Prostate gland (tissue), 2 donors: Measurements from ENCODE around the gene PLOD2. TPM values are rescaled to one million over a fixed set of nuclear protein-coding genes. Genes with fewer than 3 reads are reported as not detected.

ENCODE experiments used
- DNase-seq: peaks from one replicate; pipeline ENCODE4 v3.0.0-alpha.2; 2019; ENCODE audit warnings: low spot score
- H3K27ac ChIP-seq, 2 donors: fragments of 200-600 bp; sonication (generic); 2 replicates each; pipeline ENCODE4 v1.5.1; 2017 to 2019
- H3K27me3 ChIP-seq: fragments of 200-600 bp; sonication (generic); replicated peaks from 2 replicates; pipeline ENCODE4 v1.5.1; 2019; ENCODE audit not compliant: insufficient read depth
- H3K36me3 ChIP-seq, 2 donors: fragments of 200-600 bp; sonication (generic); 1 replicate in 1 of 2; 2 replicates in 1 of 2; pipeline versions ENCODE4 v1.5.1 to v1.8.1; 2017 to 2019
- H3K4me1 ChIP-seq: fragments of 200-600 bp; sonication (generic); replicated peaks from 2 replicates; pipeline ENCODE4 v1.5.1; 2019
- H3K4me3 ChIP-seq, 2 donors: fragments of 200-600 bp; sonication (generic); 2 replicates each; pipeline ENCODE4 v1.5.1; 2017 to 2019
- H3K9me3 ChIP-seq: fragments of 200-600 bp; sonication (generic); 2 replicates; pipeline ENCODE4 v1.5.1; 2017
- POLR2A ChIP-seq: fragments of 450-650 bp; IDR thresholded peaks from one replicate; pipeline ENCODE4 v1.6.1; 2016; ENCODE audit warnings: antibody characterized with exemption, mild to moderate bottlenecking
- POLR2AphosphoS5 ChIP-seq: sonication (generic); formaldehyde crosslinking; IDR thresholded peaks from one replicate; pipeline ENCODE4 v1.6.1; 2017; ENCODE audit warnings: antibody characterized with exemption
- WGBS: methylation state at CpG from one replicate; pipeline ENCODE4 v1.1.5; 2018; 5-methylcytosine and 5-hydroxymethylcytosine counted together
- intact Hi-C: fragments of 100-400 bp; cut with DNase I; formaldehyde crosslinking; loops from one replicate; pipeline ENCODE4 v1.14.2; 2022
- total RNA-seq, 2 donors: library from RNA; depleted of rRNA; stranded (reverse); fragments of >200 nt; gene quantifications; one replicate each; pipeline ENCODE4 v1.1.0, GENCODE V29; 2016
- TF ChIP-seq, protein P1 (sequence below), 4 experiments: fragments of 200-600 bp in 2 of 4; fragments of 450-650 bp in 2 of 4; sonication (generic) in 2 of 4; IDR thresholded peaks; 1 replicate in 3 of 4; 2 replicates in 1 of 4; pipeline ENCODE4 v1.5.1; 2016 to 2019; ENCODE audit warnings: antibody characterized with exemption in 4 of 4, mild to moderate bottlenecking in 2 of 4, moderate library complexity in 2 of 4

Gene PLOD2
- total RNA-seq, 2 donors from 2014 or later, result 10.7 to 14.6 TPM

DNA sequence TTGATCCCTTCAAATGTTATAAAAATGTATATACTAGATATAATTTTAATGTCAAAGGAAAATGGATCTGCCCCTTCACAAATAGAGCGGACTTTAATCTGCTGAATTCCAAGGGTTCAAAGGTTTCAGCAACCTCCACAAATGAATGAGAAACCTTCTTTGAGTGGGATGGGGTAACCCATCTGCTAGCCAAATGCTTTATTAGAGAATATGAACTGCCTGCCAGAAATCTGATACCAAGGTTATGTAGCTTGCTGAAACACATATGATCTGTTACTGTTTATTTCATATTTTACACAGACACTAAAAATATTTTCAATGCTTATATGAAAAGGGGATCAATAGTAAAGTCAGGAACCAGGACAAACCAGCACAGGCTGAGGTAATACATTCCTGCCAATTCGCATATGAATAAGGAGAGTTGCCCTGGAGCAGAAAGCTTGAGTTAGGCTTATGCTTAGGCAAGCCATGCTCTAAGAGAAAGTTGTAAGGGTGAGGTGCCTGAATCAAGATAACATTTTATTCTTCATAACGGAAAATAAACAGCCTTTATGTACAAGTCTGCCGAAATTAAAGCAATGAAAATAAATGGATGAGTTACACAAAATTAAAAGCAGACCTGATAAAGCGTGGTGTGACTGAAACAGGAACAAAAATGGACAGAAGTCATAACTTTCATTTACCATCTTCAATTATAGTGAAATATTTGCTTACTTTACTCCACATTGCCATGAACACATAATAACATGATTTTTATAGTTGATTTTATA, 26.5 kb downstream of the PLOD2 start:
- no peaks in the 10 kb centered on the region for H3K9me3 ChIP-seq
- intact Hi-C loops, result no loop called here
- H3K4me1 ChIP-seq, result no peaks in the 10 kb centered on the region
- H3K27me3 ChIP-seq, result no peaks in the 10 kb centered on the region
- no peak for TF ChIP-seq POLR2AphosphoS5
- no peak for TF ChIP-seq POLR2A
- TF ChIP-seq, protein P1, sequence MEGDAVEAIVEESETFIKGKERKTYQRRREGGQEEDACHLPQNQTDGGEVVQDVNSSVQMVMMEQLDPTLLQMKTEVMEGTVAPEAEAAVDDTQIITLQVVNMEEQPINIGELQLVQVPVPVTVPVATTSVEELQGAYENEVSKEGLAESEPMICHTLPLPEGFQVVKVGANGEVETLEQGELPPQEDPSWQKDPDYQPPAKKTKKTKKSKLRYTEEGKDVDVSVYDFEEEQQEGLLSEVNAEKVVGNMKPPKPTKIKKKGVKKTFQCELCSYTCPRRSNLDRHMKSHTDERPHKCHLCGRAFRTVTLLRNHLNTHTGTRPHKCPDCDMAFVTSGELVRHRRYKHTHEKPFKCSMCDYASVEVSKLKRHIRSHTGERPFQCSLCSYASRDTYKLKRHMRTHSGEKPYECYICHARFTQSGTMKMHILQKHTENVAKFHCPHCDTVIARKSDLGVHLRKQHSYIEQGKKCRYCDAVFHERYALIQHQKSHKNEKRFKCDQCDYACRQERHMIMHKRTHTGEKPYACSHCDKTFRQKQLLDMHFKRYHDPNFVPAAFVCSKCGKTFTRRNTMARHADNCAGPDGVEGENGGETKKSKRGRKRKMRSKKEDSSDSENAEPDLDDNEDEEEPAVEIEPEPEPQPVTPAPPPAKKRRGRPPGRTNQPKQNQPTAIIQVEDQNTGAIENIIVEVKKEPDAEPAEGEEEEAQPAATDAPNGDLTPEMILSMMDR (IDR thresholded peaks at IDR 0.05), result no peak
- no peaks in the 10 kb centered on the region for H3K36me3 ChIP-seq
- H3K27ac ChIP-seq, result no peak overlapping the region
- WGBS, result 46% methylated on average over 5 of the region's 5 CpGs
- DNase-seq, result no peak
- no peak overlapping the region for H3K4me3 ChIP-seq

DNA sequence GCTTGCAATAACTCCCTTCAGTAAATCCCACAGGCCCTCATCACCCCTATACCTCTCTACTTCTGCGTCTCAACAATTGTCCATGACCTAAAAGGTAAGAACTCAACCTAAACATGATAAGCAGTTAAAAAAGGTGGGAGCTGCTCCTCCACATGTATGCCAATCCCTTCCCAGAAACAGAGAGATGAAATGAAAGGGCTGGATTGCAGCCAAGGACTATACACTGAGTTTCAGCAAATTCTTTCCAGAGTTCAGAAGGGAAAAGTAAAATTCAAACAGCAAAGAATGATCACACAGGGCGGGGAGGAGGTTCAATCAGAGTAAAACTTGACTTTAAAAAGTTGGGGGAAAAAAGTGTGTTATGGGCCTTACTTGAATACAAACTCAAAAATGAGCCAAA, 27.5 kb downstream of the PLOD2 start:
- no peak for TF ChIP-seq POLR2A
- H3K27ac ChIP-seq, result no peak overlapping the region
- H3K4me1 ChIP-seq, result no peaks in the 10 kb centered on the region
- WGBS, result 90% methylated on average over 2 of the region's 2 CpGs
- intact Hi-C loops, result no loop called here
- DNase-seq, result no peak
- no peaks in the 10 kb centered on the region for H3K9me3 ChIP-seq
- no peaks in the 10 kb centered on the region for H3K36me3 ChIP-seq
- no peaks in the 10 kb centered on the region for H3K27me3 ChIP-seq
- H3K4me3 ChIP-seq, result no peak overlapping the region

DNA sequence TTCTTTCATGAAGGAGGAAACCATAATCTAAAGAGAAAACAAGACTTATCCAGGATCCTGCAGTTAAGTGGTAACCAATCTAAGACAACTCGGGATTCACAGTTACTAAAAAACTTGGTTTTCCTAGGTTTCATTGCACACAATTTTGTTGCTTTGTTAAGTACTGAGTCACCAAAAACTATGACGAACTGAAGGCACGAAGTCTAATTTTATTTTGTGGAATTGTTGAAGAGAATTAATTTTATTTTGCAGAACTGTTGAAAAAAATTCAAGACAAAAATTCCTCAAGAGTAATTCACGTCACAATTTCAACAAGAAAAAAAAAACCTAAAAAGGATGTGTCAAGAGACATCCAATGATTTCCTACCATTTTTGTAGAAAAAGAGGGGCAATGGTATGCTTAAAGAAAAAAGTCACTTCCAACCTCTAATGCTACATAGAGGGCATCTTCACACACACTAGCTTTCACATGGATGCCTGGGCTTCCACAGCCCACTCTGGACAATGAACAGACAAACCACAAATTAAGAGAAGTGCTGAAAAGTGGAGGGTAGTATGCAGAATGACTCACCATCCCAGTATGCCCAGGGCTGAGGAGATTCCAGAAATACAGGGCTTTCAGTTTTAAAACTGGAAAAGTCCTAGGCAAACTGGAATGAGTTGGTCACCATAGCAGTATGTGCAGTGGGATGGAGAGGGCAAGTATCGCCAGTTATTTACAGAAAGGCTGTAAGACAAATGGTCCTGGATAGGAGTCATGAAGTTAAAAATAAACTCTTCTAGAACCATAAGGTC, 29.2 kb downstream of the PLOD2 start:
- Histone ChIP-seq H3K36me3 (no peaks in the 10 kb centered on the region), H3K4me1 (no peaks in the 10 kb centered on the region), H3K9me3 (no peaks in the 10 kb centered on the region), H3K27me3 (no peaks in the 10 kb centered on the region), H3K27ac (no peak overlapping the region), H3K4me3 (no peak overlapping the region)
- intact Hi-C loops, result no loop called here
- WGBS, result 84% methylated on average over 5 of the region's 5 CpGs
- DNase-seq, result no peak
- TF ChIP-seq POLR2A (no peak), POLR2AphosphoS5 (no peak)
- TF ChIP-seq, protein P1 (IDR thresholded peaks at IDR 0.05), result no peak

DNA sequence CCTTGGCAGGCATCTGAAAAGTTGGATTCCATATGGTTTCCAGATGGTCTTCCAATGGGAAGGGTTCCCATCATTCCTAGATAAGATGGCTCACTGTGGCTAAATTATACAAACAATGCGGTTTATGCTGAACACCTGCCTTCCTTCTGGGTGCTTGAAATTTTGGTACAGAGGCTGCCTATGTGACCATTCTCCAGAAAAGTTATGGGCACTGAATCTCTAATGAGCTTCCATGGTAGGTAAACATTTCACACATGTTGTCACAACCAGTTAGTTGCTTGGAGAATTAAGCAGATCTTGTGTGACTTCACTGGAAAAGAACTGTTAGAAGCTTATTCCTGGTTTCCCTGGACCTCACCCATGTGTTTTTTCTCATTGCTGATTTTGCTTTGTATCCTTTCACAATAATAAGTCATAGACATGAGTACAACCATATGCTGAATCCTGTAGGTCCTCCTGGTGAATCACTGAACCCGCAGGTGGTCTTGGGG, 30.1 kb downstream of the PLOD2 start:
- DNase-seq, result no peak
- no peak overlapping the region for H3K4me3 ChIP-seq
- no peak overlapping the region for H3K27ac ChIP-seq
- H3K9me3 ChIP-seq, result no peaks in the 10 kb centered on the region
- no peak for TF ChIP-seq POLR2AphosphoS5
- TF ChIP-seq, protein P1 (IDR thresholded peaks at IDR 0.05), result no peak
- no peak for TF ChIP-seq POLR2A
- WGBS, result 94% methylated on average over 2 of the region's 2 CpGs
- no peaks in the 10 kb centered on the region for H3K27me3 ChIP-seq
- H3K36me3 ChIP-seq, result no peaks in the 10 kb centered on the region
- intact Hi-C loops, result no loop called here
- no peaks in the 10 kb centered on the region for H3K4me1 ChIP-seq

DNA sequence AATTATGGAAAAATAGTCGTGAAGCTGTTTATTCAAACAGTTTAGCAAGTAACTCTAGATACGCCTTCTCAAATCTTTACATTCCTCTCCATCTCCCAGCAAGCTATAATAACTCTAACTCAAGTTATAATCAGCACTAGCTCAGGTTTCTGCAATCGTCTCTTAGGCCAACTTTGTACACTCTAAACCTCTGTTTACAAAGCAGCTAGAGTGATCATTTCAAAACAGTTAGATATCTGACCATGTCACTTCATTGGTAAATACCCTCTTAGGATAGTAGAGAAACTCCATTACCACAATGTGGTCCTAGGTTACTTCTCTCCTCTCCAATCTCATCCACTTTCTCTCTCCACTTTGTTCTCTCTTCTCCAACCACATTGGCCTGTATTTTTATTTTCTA, 31.2 kb downstream of the PLOD2 start:
- no peak for DNase-seq
- 72% methylated on average over 3 of the region's 3 CpGs for WGBS
- Histone ChIP-seq H3K27ac (no peak overlapping the region), H3K27me3 (no peaks in the 10 kb centered on the region), H3K4me3 (no peak overlapping the region), H3K4me1 (no peaks in the 10 kb centered on the region), H3K9me3 (no peaks in the 10 kb centered on the region), H3K36me3 (no peaks in the 10 kb centered on the region)
- TF ChIP-seq POLR2AphosphoS5 (no peak), POLR2A (no peak)
- TF ChIP-seq, protein P1 (IDR thresholded peaks at IDR 0.05), result no peak
- intact Hi-C loops, result loop anchor here (5.0 kb wide), 1 partner anchor 33 kb away; the partner anchor contains the start of gene PLOD2
